ENCODE results near the gene BCL11A. TPM values are rescaled to one million over a fixed set of nuclear protein-coding genes. Genes with fewer than 3 reads are reported as not detected.

BCL11A gene
- total and polyA plus RNA-seq, 4 donors = 0.97 to 4.4 (median 2.0) TPM; not detected in 1

- no peak overlapping the region for H3K4me3 ChIP-seq (ENCODE audit: low read length in 2 of 2)
- H3K36me3 ChIP-seq (ENCODE audit: control insufficient read depth in 1 of 2, insufficient read depth in 2 of 2, low read length in 1 of 2) = no peaks in the 10 kb centered on the region
- no peaks in the 10 kb centered on the region for H3K9me3 ChIP-seq (ENCODE audit: control insufficient read depth, low read length)
- intact Hi-C loops (cut with DNase I) = no loop called here
- no peak for DNase-seq
- no peak overlapping the region for H3K27ac ChIP-seq (ENCODE audit: low read depth in 1 of 2, low read length in 2 of 2)
- no peaks in the 10 kb centered on the region for H3K4me1 ChIP-seq (ENCODE audit: control insufficient read depth in 1 of 2, insufficient read depth in 2 of 2, low read length in 2 of 2)
- no peaks in the 10 kb centered on the region for H3K27me3 ChIP-seq (ENCODE audit: control insufficient read depth in 1 of 2, insufficient read depth in 2 of 2, low read length in 1 of 2)
- no peak for ATAC-seq (ENCODE audit: low FRiP score)
Measured at GRCh38 chr2:60415814-60416213, 137.6 kb downstream of the BCL11A start.

DNA sequence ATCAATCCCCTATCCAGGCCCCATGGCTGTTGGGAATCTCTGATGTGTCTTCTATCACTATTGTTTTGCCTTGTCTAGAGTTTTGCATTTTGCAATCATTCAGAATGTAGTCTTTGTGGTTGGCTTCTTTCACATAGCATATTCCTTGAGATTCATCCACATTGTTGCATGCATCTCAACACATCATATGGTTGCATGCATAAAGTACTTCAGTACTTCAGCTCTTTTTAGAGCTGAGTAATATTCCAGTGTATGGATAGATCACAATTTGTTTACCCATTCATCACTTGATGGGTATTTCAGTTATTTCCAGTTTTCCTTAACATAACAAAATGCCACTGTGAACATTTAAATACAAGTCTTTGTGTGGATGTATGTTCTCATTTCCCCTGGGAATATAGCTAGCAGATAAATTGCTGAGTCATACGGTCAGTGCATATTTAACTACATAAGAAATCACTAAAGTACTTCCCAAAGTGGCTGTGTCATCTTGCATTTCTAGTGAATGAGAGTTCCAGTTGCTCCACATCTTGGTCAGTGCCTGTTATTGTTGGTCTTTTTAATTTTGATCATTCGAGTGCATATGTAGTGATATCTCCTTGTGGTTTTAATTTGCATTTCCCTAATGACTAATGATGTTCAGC lies 138.8 kb downstream of the BCL11A start:
- Histone ChIP-seq H3K4me3 (ENCODE audit: low read length in 2 of 2) (no peak overlapping the region), H3K9me3 (ENCODE audit: control insufficient read depth, low read length) (no peaks in the 10 kb centered on the region), H3K27me3 (ENCODE audit: control insufficient read depth in 1 of 2, insufficient read depth in 2 of 2, low read length in 1 of 2) (no peaks in the 10 kb centered on the region), H3K36me3 (ENCODE audit: control insufficient read depth in 1 of 2, insufficient read depth in 2 of 2, low read length in 1 of 2) (no peaks in the 10 kb centered on the region), H3K27ac (ENCODE audit: low read depth in 1 of 2, low read length in 2 of 2) (no peak overlapping the region), H3K4me1 (ENCODE audit: control insufficient read depth in 1 of 2, insufficient read depth in 2 of 2, low read length in 2 of 2) (no peaks in the 10 kb centered on the region)
- intact Hi-C loops (cut with DNase I) = no loop called here
- no peak for DNase-seq
- no peak for ATAC-seq (ENCODE audit: low FRiP score)
- 83 to 89% methylated on average over 2 of the region's 2 CpGs for WGBS, 2 donors

GRCh38 chr2:60413814-60414168 lies 139.7 kb downstream of the BCL11A start:
- DNase-seq (no peak), ATAC-seq (ENCODE audit: low FRiP score) (no peak)
- intact Hi-C loops (cut with DNase I) = no loop called here
- 89 to 91% methylated on average over 6 of the region's 6 CpGs for WGBS, 2 donors
- Histone ChIP-seq H3K27ac (ENCODE audit: low read depth in 1 of 2, low read length in 2 of 2) (no peak overlapping the region), H3K9me3 (ENCODE audit: control insufficient read depth, low read length) (no peaks in the 10 kb centered on the region), H3K4me3 (ENCODE audit: low read length in 2 of 2) (no peak overlapping the region), H3K27me3 (ENCODE audit: control insufficient read depth in 1 of 2, insufficient read depth in 2 of 2, low read length in 1 of 2) (no peaks in the 10 kb centered on the region), H3K4me1 (ENCODE audit: control insufficient read depth in 1 of 2, insufficient read depth in 2 of 2, low read length in 2 of 2) (no peaks in the 10 kb centered on the region), H3K36me3 (ENCODE audit: control insufficient read depth in 1 of 2, insufficient read depth in 2 of 2, low read length in 1 of 2) (no peaks in the 10 kb centered on the region)

- ATAC-seq (ENCODE audit: low FRiP score) (no peak), DNase-seq (no peak)
- Histone ChIP-seq H3K27me3 (ENCODE audit: control insufficient read depth in 1 of 2, insufficient read depth in 2 of 2, low read length in 1 of 2) (no peaks in the 10 kb centered on the region), H3K9me3 (ENCODE audit: control insufficient read depth, low read length) (no peaks in the 10 kb centered on the region), H3K27ac (ENCODE audit: low read depth in 1 of 2, low read length in 2 of 2) (no peak overlapping the region), H3K4me3 (ENCODE audit: low read length in 2 of 2) (no peak overlapping the region), H3K36me3 (ENCODE audit: control insufficient read depth in 1 of 2, insufficient read depth in 2 of 2, low read length in 1 of 2) (no peaks in the 10 kb centered on the region), H3K4me1 (ENCODE audit: control insufficient read depth in 1 of 2, insufficient read depth in 2 of 2, low read length in 2 of 2) (no peaks in the 10 kb centered on the region)
- WGBS, 2 donors = 96 to 98% methylated on average over 4 of the region's 4 CpGs
- intact Hi-C loops (cut with DNase I) = no loop called here
Measured at GRCh38 chr2:60413069-60413813, 140.2 kb downstream of the BCL11A start.

- H3K9me3 ChIP-seq (ENCODE audit: control insufficient read depth, low read length) = no peaks in the 10 kb centered on the region
- 90 to 94% methylated on average over 5 of the region's 5 CpGs for WGBS, 2 donors
- intact Hi-C loops (cut with DNase I) = no loop called here
- H3K27me3 ChIP-seq (ENCODE audit: control insufficient read depth in 1 of 2, insufficient read depth in 2 of 2, low read length in 1 of 2) = no peaks in the 10 kb centered on the region
- H3K4me3 ChIP-seq (ENCODE audit: low read length in 2 of 2) = no peak overlapping the region
- no peak for ATAC-seq (ENCODE audit: low FRiP score)
- no peak overlapping the region for H3K27ac ChIP-seq (ENCODE audit: low read depth in 1 of 2, low read length in 2 of 2)
- DNase-seq = no peak
- H3K4me1 ChIP-seq (ENCODE audit: control insufficient read depth in 1 of 2, insufficient read depth in 2 of 2, low read length in 2 of 2) = no peaks in the 10 kb centered on the region
- H3K36me3 ChIP-seq (ENCODE audit: control insufficient read depth in 1 of 2, insufficient read depth in 2 of 2, low read length in 1 of 2) = no peaks in the 10 kb centered on the region
Measured at GRCh38 chr2:60412620-60413019, 140.8 kb downstream of the BCL11A start.

- WGBS, 2 donors = 94 to 97% methylated on average over 6 of the region's 6 CpGs
- no peaks in the 10 kb centered on the region for H3K27me3 ChIP-seq (ENCODE audit: control insufficient read depth in 1 of 2, insufficient read depth in 2 of 2, low read length in 1 of 2)
- ATAC-seq (ENCODE audit: low FRiP score) = no peak
- DNase-seq = no peak
- H3K4me1 ChIP-seq (ENCODE audit: control insufficient read depth in 1 of 2, insufficient read depth in 2 of 2, low read length in 2 of 2) = no peaks in the 10 kb centered on the region
- no peaks in the 10 kb centered on the region for H3K9me3 ChIP-seq (ENCODE audit: control insufficient read depth, low read length)
- H3K36me3 ChIP-seq (ENCODE audit: control insufficient read depth in 1 of 2, insufficient read depth in 2 of 2, low read length in 1 of 2) = no peaks in the 10 kb centered on the region
- H3K4me3 ChIP-seq (ENCODE audit: low read length in 2 of 2) = no peak overlapping the region
- intact Hi-C loops (cut with DNase I) = no loop called here
- no peak overlapping the region for H3K27ac ChIP-seq (ENCODE audit: low read depth in 1 of 2, low read length in 2 of 2)
Measured at GRCh38 chr2:60412027-60412426, 141.4 kb downstream of the BCL11A start.

GRCh38 chr2:60411295-60411694 lies 142.2 kb downstream of the BCL11A start:
- DNase-seq (no peak), ATAC-seq (ENCODE audit: low FRiP score) (no peak)
- intact Hi-C loops (cut with DNase I) = no loop called here
- Histone ChIP-seq H3K27ac (ENCODE audit: low read depth in 1 of 2, low read length in 2 of 2) (no peak overlapping the region), H3K9me3 (ENCODE audit: control insufficient read depth, low read length) (no peaks in the 10 kb centered on the region), H3K4me1 (ENCODE audit: control insufficient read depth in 1 of 2, insufficient read depth in 2 of 2, low read length in 2 of 2) (no peaks in the 10 kb centered on the region), H3K4me3 (ENCODE audit: low read length in 2 of 2) (no peak overlapping the region), H3K27me3 (ENCODE audit: control insufficient read depth in 1 of 2, insufficient read depth in 2 of 2, low read length in 1 of 2) (no peaks in the 10 kb centered on the region), H3K36me3 (ENCODE audit: control insufficient read depth in 1 of 2, insufficient read depth in 2 of 2, low read length in 1 of 2) (no peaks in the 10 kb centered on the region)
- 61 to 71% methylated on average over 3 of the region's 3 CpGs for WGBS, 2 donors

DNA sequence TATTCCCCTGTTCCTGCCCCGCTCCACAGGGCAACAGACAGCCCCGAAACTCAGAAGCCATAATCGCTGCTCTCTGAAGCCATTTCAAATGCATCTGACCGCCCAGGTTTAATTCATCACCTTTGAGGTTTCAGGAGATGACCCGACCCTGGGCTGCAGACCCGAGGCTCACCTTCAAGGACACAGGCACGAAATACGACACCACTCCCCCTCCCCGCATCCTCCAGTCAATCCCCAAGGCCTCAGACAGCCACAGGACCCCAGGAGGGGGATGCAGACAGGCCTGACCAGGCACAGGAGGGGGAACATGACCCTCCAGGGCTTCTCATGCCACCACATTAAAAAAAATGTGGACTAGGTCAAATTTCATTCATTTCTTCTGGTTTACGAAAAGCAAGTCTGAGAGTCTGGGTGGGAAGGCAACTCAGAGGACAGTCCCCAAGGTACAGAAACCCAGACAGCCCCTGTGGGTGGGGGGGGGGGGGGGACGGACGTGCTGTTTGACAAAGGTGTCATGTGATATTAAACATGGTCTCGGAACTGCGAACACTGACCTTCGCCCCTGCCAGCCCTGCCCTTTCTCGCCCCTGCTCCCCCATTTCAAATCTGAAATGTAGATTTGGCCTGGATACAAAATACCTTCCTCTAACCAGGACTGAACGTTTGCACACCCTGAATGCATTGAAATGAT lies 142.9 kb downstream of the BCL11A start:
- Histone ChIP-seq H3K9me3 (ENCODE audit: control insufficient read depth, low read length) (no peaks in the 10 kb centered on the region), H3K4me3 (ENCODE audit: low read length in 2 of 2) (no peak overlapping the region), H3K27ac (ENCODE audit: low read depth in 1 of 2, low read length in 2 of 2) (no peak overlapping the region), H3K36me3 (ENCODE audit: control insufficient read depth in 1 of 2, insufficient read depth in 2 of 2, low read length in 1 of 2) (no peaks in the 10 kb centered on the region), H3K4me1 (ENCODE audit: control insufficient read depth in 1 of 2, insufficient read depth in 2 of 2, low read length in 2 of 2) (no peaks in the 10 kb centered on the region), H3K27me3 (ENCODE audit: control insufficient read depth in 1 of 2, insufficient read depth in 2 of 2, low read length in 1 of 2) (no peaks in the 10 kb centered on the region)
- 80 to 84% methylated on average over 17 of the region's 17 CpGs for WGBS, 2 donors
- ATAC-seq (ENCODE audit: low FRiP score) = no peak
- intact Hi-C loops (cut with DNase I) = no loop called here
- DNase-seq = no peak

GRCh38 chr2:60409531-60409871 lies 144.0 kb downstream of the BCL11A start:
- DNase-seq = no peak
- H3K27ac ChIP-seq (ENCODE audit: low read depth in 1 of 2, low read length in 2 of 2) = no peak overlapping the region
- no peak for ATAC-seq (ENCODE audit: low FRiP score)
- no peaks in the 10 kb centered on the region for H3K27me3 ChIP-seq (ENCODE audit: control insufficient read depth in 1 of 2, insufficient read depth in 2 of 2, low read length in 1 of 2)
- intact Hi-C loops (cut with DNase I) = no loop called here
- no peaks in the 10 kb centered on the region for H3K36me3 ChIP-seq (ENCODE audit: control insufficient read depth in 1 of 2, insufficient read depth in 2 of 2, low read length in 1 of 2)
- WGBS, 2 donors = 55 to 59% methylated on average over 8 of the region's 8 CpGs
- no peaks in the 10 kb centered on the region for H3K9me3 ChIP-seq (ENCODE audit: control insufficient read depth, low read length)
- H3K4me3 ChIP-seq (ENCODE audit: low read length in 2 of 2) = no peak overlapping the region
- no peaks in the 10 kb centered on the region for H3K4me1 ChIP-seq (ENCODE audit: control insufficient read depth in 1 of 2, insufficient read depth in 2 of 2, low read length in 2 of 2)
